K562 (cell line): ENCODE data around the gene EZH2. TPM values are rescaled to one million over a fixed set of nuclear protein-coding genes. Genes with fewer than 3 reads are reported as not detected.

Source experiments
- ATAC-seq: fragments of 200-7000 bp; cut with Tn5 transposase; 3 replicates; pipeline ENCODE4 v1.9.1; 2020; ENCODE audit warnings: moderate library complexity
- BruUV-seq: library from RNA; stranded (reverse); fragments of 400-500 nt; replicated peaks from 2 replicates; lab custom pipeline; 2021; lab: Mats Ljungman, UMichigan
- CTCF ChIA-PET: fragments of 300-600 bp; formaldehyde crosslinking; extraction: SDS; loops from one replicate; lab custom pipeline; 2021; ENCODE audit warnings: low intra/inter-chr PET ratio; lab: Yijun Ruan, JAX
- POLR2A ChIA-PET: fragments of 300-600, 350-650 bp; sonication (Branson Sonifier 250); formaldehyde crosslinking; extraction: SDS; loops from one replicate; lab custom pipeline; 2021; ENCODE audit warnings: antibody characterized with exemption, inconsistent platforms; lab: Yijun Ruan, JAX
- DNase-seq, 4 experiments: peaks; one replicate each; pipeline versions ENCODE4 v3.0.0 to v3.0.0-alpha.2; 2011 to 2018; ENCODE audit warnings: low spot score in 3 of 4, mixed read lengths in 3 of 4; ENCODE audit errors: extremely low read depth in 1 of 4
- FAIRE-seq: peaks from 2 replicates; lab custom pipeline; 2011; peaks lifted over from hg19 to GRCh38; lab: Jason Lieb, UNC
- H2AFZ ChIP-seq: 2 replicates; pipeline ENCODE4 v1.6.0; 2011; ENCODE audit warnings: low read depth, low read length, control low read depth, inconsistent platforms
- H3K27ac ChIP-seq: fragments of 200-600 bp; 3 replicates; pipeline ENCODE4 v1.8.0; 2011; ENCODE audit warnings: low read depth, mild to moderate bottlenecking, control low read depth, inconsistent platforms, low read length, moderate library complexity, mixed read lengths; ENCODE audit errors: extremely low read depth
- H3K27me3 ChIP-seq, 2 experiments: fragments of 300-600 bp in 1 of 2; 2 replicates in 1 of 2; 3 replicates in 1 of 2; pipeline versions ENCODE4 v1.6.0 to v1.8.0; 2011; ENCODE audit warnings: inconsistent platforms in 2 of 2, low read length in 2 of 2, mild to moderate bottlenecking in 1 of 2, mixed read lengths in 1 of 2, moderate library complexity in 1 of 2; ENCODE audit not compliant: control insufficient read depth in 2 of 2, insufficient read depth in 2 of 2
- H3K36me3 ChIP-seq: fragments of 300-600 bp; 3 replicates; pipeline ENCODE4 v1.8.0; 2011; ENCODE audit warnings: mild to moderate bottlenecking, low read length, inconsistent platforms; ENCODE audit not compliant: control insufficient read depth, insufficient read depth
- H3K4me1 ChIP-seq, 2 experiments: fragments of 200-600 bp in 1 of 2; replicated peaks in 1 of 2; 2 replicates in 1 of 2; 3 replicates in 1 of 2; pipeline versions ENCODE4 v1.5.1 to v1.8.0; 2011; ENCODE audit warnings: inconsistent platforms in 2 of 2, low read length in 2 of 2, mild to moderate bottlenecking in 1 of 2, mixed read lengths in 1 of 2, moderate library complexity in 1 of 2; ENCODE audit not compliant: control insufficient read depth in 2 of 2, insufficient read depth in 2 of 2
- H3K4me2 ChIP-seq: 2 replicates; pipeline ENCODE4 v1.6.1; 2011; ENCODE audit warnings: low read length, control low read depth, inconsistent platforms, mixed read lengths; ENCODE audit not compliant: insufficient read depth
- H3K4me3 ChIP-seq: fragments of 200-600 bp; sonication (generic), shearing (Covaris generic); 2 replicates; pipeline ENCODE4 v1.5.1; 2016; ENCODE audit warnings: control low read depth, inconsistent platforms
- H3K79me2 ChIP-seq: fragments of 200-600 bp; 3 replicates; pipeline ENCODE4 v1.8.0; 2011; ENCODE audit warnings: low read length, inconsistent platforms; ENCODE audit not compliant: control insufficient read depth, insufficient read depth
- H3K9ac ChIP-seq, 2 experiments: 2 replicates each; pipeline versions ENCODE4 v1.6.0 to v1.6.1; 2011; ENCODE audit warnings: low read depth in 2 of 2, low read length in 2 of 2, control low read depth in 1 of 2, inconsistent platforms in 1 of 2, mild to moderate bottlenecking in 1 of 2, mixed read lengths in 1 of 2; ENCODE audit not compliant: insufficient read depth in 1 of 2
- H3K9me1 ChIP-seq: one replicate; pipeline ENCODE4 v1.6.0; 2011; ENCODE audit warnings: inconsistent platforms, mild to moderate bottlenecking, low read length, moderate library complexity; ENCODE audit not compliant: control insufficient read depth, insufficient read depth
- H3K9me3 ChIP-seq: replicated peaks from 2 replicates; pipeline ENCODE4 v1.5.1; 2011; ENCODE audit warnings: low read depth, low read length, inconsistent platforms; ENCODE audit not compliant: control insufficient read depth, insufficient read depth
- H4K20me1 ChIP-seq: replicated peaks from 2 replicates; pipeline ENCODE4 v1.6.1; 2011; ENCODE audit warnings: low read length, inconsistent platforms, mixed read lengths; ENCODE audit not compliant: control insufficient read depth, insufficient read depth
- JUN ChIP-seq, 2 experiments: sonication (generic) in 1 of 2; formaldehyde crosslinking in 1 of 2; IDR thresholded peaks; 2 replicates each; pipeline versions ENCODE4 v1.6.1 to v1.8.0; 2012 to 2022; ENCODE audit warnings: borderline replicate concordance in 2 of 2, mild to moderate bottlenecking in 2 of 2, improper control_type of control experiment in 1 of 2, low read depth in 1 of 2, low read length in 1 of 2, missing genetic modification reagents in 1 of 2
- WHSC1 ChIP-seq: IDR thresholded peaks from one replicate; pipeline ENCODE4 v1.6.1; 2012; ENCODE audit warnings: low read length, control low read depth, inconsistent platforms
- ZBTB40 ChIP-seq, 2 experiments: fragments of 450-650 bp in 1 of 2; sonication (generic) in 1 of 2; formaldehyde crosslinking in 1 of 2; IDR thresholded peaks; 2 replicates each; pipeline versions ENCODE4 v1.7.1 to v1.9.0; 2016 to 2022; ENCODE audit warnings: inconsistent platforms in 1 of 2, mild to moderate bottlenecking in 1 of 2, missing genetic modification reagents in 1 of 2
- ZNF263 ChIP-seq: sonication (generic); formaldehyde crosslinking; IDR thresholded peaks from 2 replicates; pipeline ENCODE4 v1.8.0; 2022; ENCODE audit warnings: mild to moderate bottlenecking, missing genetic modification reagents, borderline replicate concordance
- WGBS: fragments of 100-300 bp; shearing (Covaris generic); methylation state at CpG from one replicate; pipeline ENCODE4 v1.1.6; 2016; ENCODE audit warnings: low coverage, mixed read lengths; ENCODE audit not compliant: insufficient coverage; ENCODE audit errors: missing lambda C conversion rate; 5-methylcytosine and 5-hydroxymethylcytosine counted together
- in situ Hi-C: fragments of 300-500 bp; cut with MboI; formaldehyde crosslinking; loops from 4 replicates; pipeline ENCODE4 v1.15.0; 2018; ENCODE audit warnings: inconsistent platforms, mixed read lengths
- intact Hi-C: fragments of 100-400 bp; cut with micrococcal nuclease; formaldehyde crosslinking; loops from 2 replicates; pipeline ENCODE4 v1.14.2; 2022
- polyA plus RNA-seq, 8 experiments: library from polyadenylated mRNA; depleted of rRNA in 4 of 8; stranded (reverse) in 5 of 8; unstranded in 3 of 8; fragments of >200 nt; fragmentation: Nextera tagmentation in 2 of 8; fragmentation: Illumina TruSeq in 1 of 8; extraction: Ambion mirVana in 2 of 8; extraction: Trizol in 1 of 8; gene quantifications; 2 replicates each; pipeline versions ENCODE4 v1.2.1 to v1.2.3, GENCODE V29; 2011 to 2014; ENCODE audit warnings: inconsistent platforms in 1 of 8, missing spikeins in 1 of 8
- total RNA-seq, 7 experiments: library from RNA; depleted of rRNA in 6 of 7; stranded (reverse); fragments of >200 nt in 6 of 7; fragmentation: Illumina TruSeq in 2 of 7; extraction: Trizol in 2 of 7; gene quantifications; 2 replicates each; pipeline versions ENCODE4 v1.2.1 to v1.2.3, GENCODE V29; 2011 to 2021; ENCODE audit warnings: low replicate concordance in 1 of 7

The EZH2 gene
- total and polyA plus RNA-seq, 9 of the 15 experiments (the other 6 are each of a cell fraction or from before 2014, with no cell fraction given) = 48.7 to 175 (median 98.6) TPM

DNA sequence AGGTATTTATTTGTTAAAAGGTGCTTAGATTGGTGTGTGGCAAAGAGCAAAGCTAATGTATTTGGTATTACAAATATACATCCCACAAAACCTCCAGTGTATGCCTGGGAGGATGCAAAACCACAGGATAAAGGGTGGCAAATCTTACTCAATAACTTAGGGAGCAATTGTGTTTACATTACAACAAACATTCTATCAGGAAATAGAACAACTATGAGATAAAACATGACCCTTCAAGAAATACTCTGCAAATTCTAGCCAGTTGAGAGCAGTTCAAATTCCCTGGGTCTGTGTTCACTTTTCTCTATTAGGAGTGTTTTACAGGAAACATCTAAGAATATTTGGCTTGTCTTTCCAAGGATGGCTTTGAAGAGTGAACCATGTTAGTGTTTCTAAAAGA, 120.5 kb downstream of the EZH2 start:
- H3K9ac ChIP-seq = no peak overlapping the region
- POLR2A ChIA-PET = interaction anchor here (1.1 to 2.9 kb wide), 2 partner anchors 10 to 120 kb away, joined by 3 to 13 read pairs; no protein-coding TSS in a partner anchor
- H3K4me3 ChIP-seq = no peak overlapping the region
- in situ Hi-C loops (no loop called here), intact Hi-C loops (no loop called here)
- no peaks in the 10 kb centered on the region for H3K9me3 ChIP-seq
- H3K4me1 ChIP-seq = no peaks in the 10 kb centered on the region
- no peak overlapping the region for H3K27ac ChIP-seq
- FAIRE-seq = no peak
- CTCF ChIA-PET = no interaction called here
- no peak overlapping the region for H3K4me2 ChIP-seq
- no peak for TF ChIP-seq ZNF263
- TF ChIP-seq, all 486 proteins: peak for 0
- BruUV-seq = no TSS peak
- no peaks in the 10 kb centered on the region for H3K9me1 ChIP-seq
- ATAC-seq = no peak
- no peaks in the 10 kb centered on the region for H3K79me2 ChIP-seq
- DNase-seq = no peak
- no peak overlapping the region for H2AFZ ChIP-seq
- H3K27me3 ChIP-seq = no peaks in the 10 kb centered on the region
- H4K20me1 ChIP-seq = no peaks in the 10 kb centered on the region
- peaks cover 82% of the 10 kb centered on the region for H3K36me3 ChIP-seq

- POLR2A ChIA-PET = interaction anchor here (1.1 kb wide), 1 partner anchor 43 kb away, joined by 3 read pairs; no protein-coding TSS in a partner anchor
- Histone ChIP-seq H4K20me1 (no peaks in the 10 kb centered on the region), H3K4me1 (no peaks in the 10 kb centered on the region), H3K27me3 (no peaks in the 10 kb centered on the region), H3K27ac (no peak overlapping the region), H3K9me1 (no peaks in the 10 kb centered on the region), H3K9ac (no peak overlapping the region), H2AFZ (no peak overlapping the region), H3K4me3 (no peak overlapping the region), H3K79me2 (no peaks in the 10 kb centered on the region), H3K36me3 (peaks cover 83% of the 10 kb centered on the region; the same call in 2 of the 3 replicates), H3K4me2 (no peak overlapping the region), H3K9me3 (no peaks in the 10 kb centered on the region)
- no peak; the same call in 1 of the 3 replicates for ATAC-seq
- DNase-seq = no peak
- WGBS = 95% methylated on average over 12 of the region's 12 CpGs
- CTCF ChIA-PET = no interaction called here
- in situ Hi-C loops = no loop called here
- intact Hi-C loops = no loop called here
- no peak for FAIRE-seq
- no TSS peak for BruUV-seq
- TF ChIP-seq ZBTB40 (IDR thresholded peaks at IDR 0.05) (peak; percentile 87), ZBTB40 (CRISPR knock-in tag; IDR thresholded peaks at IDR 0.05) (peak; percentile 55), WHSC1 (peak; percentile 78), JUN (IDR thresholded peaks at IDR 0.05; ENCODE audit: borderline replicate concordance, low read depth, low read length) (no peak), JUN (CRISPR knock-in tag; IDR thresholded peaks at IDR 0.05; ENCODE audit: borderline replicate concordance) (no peak)
Observed at GRCh38 chr7:148761499-148762278, 122.4 kb downstream of the EZH2 start.
